ENCODE data around the gene TJP3.

DNA sequence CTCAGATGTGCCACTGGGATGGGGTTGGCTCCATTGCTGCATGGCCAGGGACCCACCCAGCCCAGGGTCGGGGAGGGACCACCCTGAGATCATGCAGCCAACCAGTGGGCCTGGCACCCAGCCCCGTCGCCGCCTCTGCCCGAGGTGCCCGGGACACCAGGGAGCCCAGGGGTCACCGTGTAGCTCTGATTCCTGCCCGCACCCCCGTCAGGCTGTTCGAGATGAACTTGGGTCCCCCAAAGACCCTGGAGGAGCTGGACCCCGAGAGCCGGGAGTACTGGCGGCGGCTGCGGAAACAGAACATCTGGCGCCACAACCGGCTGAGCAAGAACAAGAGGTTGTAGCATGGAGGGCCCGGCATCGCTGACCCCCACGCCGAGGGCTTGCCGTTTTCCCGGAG is 58.9 kb downstream of the TJP3 start:
- TF ChIP-seq, protein P1, sequence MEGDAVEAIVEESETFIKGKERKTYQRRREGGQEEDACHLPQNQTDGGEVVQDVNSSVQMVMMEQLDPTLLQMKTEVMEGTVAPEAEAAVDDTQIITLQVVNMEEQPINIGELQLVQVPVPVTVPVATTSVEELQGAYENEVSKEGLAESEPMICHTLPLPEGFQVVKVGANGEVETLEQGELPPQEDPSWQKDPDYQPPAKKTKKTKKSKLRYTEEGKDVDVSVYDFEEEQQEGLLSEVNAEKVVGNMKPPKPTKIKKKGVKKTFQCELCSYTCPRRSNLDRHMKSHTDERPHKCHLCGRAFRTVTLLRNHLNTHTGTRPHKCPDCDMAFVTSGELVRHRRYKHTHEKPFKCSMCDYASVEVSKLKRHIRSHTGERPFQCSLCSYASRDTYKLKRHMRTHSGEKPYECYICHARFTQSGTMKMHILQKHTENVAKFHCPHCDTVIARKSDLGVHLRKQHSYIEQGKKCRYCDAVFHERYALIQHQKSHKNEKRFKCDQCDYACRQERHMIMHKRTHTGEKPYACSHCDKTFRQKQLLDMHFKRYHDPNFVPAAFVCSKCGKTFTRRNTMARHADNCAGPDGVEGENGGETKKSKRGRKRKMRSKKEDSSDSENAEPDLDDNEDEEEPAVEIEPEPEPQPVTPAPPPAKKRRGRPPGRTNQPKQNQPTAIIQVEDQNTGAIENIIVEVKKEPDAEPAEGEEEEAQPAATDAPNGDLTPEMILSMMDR (IDR thresholded peaks at IDR 0.05; ENCODE audit: low read length) = no peak
- no peak for TF ChIP-seq EZH2 (optimal IDR thresholded peaks at IDR 0.05; ENCODE audit: low read depth, low read length)
- no peak for TF ChIP-seq EZH2phosphoT487 (IDR thresholded peaks at IDR 0.05; ENCODE audit: low read length)
